ENCODE data around the gene UVSSA.

GRCh38 chr4:1367230-1367935 is 20.4 kb downstream of the UVSSA start:
- TF ChIP-seq PHF20 (IDR thresholded peaks at IDR 0.05; ENCODE audit: partially characterized antibody) (no peak), CEBPG (CRISPR knock-in tag; IDR thresholded peaks at IDR 0.05) (no peak), CEBPG (tag; conservative IDR thresholded peaks at IDR 0.05 in 1 of 2, IDR thresholded peaks at IDR 0.05 in 1 of 2) (no peak), CTCF (IDR thresholded peaks at IDR 0.05 in 2 of 3, conservative IDR thresholded peaks at IDR 0.05 in 1 of 3; ENCODE audit: insufficient read depth in 2 of 3, low read depth in 1 of 3, low read length in 3 of 3) (no peak), DPF2 (IDR thresholded peaks at IDR 0.05) (no peak), EZH2 (IDR thresholded peaks at IDR 0.05; ENCODE audit: borderline replicate concordance, low read depth, low read length) (no peak), ZNF449 (CRISPR knock-in tag; IDR thresholded peaks at IDR 0.05) (no peak), MYNN (IDR thresholded peaks at IDR 0.05) (no peak), MYNN (CRISPR knock-in tag; IDR thresholded peaks at IDR 0.05) (no peak), MAX (CRISPR knock-in tag; IDR thresholded peaks at IDR 0.05) (no peak), GTF3C2 (IDR thresholded peaks at IDR 0.05; ENCODE audit: borderline replicate concordance, extremely low read depth, insufficient read length) (no peak), CREB1 (IDR thresholded peaks at IDR 0.05) (no peak), CREB1 (CRISPR knock-in tag; IDR thresholded peaks at IDR 0.05) (no peak), KAT8 (IDR thresholded peaks at IDR 0.05; ENCODE audit: low read depth) (no peak)

Measured in K562 (cell line).